ENCODE data around the gene PLEKHG4. TPM values are rescaled to one million over a fixed set of nuclear protein-coding genes. Genes with fewer than 3 reads are reported as not detected.

The PLEKHG4 gene, protein sequence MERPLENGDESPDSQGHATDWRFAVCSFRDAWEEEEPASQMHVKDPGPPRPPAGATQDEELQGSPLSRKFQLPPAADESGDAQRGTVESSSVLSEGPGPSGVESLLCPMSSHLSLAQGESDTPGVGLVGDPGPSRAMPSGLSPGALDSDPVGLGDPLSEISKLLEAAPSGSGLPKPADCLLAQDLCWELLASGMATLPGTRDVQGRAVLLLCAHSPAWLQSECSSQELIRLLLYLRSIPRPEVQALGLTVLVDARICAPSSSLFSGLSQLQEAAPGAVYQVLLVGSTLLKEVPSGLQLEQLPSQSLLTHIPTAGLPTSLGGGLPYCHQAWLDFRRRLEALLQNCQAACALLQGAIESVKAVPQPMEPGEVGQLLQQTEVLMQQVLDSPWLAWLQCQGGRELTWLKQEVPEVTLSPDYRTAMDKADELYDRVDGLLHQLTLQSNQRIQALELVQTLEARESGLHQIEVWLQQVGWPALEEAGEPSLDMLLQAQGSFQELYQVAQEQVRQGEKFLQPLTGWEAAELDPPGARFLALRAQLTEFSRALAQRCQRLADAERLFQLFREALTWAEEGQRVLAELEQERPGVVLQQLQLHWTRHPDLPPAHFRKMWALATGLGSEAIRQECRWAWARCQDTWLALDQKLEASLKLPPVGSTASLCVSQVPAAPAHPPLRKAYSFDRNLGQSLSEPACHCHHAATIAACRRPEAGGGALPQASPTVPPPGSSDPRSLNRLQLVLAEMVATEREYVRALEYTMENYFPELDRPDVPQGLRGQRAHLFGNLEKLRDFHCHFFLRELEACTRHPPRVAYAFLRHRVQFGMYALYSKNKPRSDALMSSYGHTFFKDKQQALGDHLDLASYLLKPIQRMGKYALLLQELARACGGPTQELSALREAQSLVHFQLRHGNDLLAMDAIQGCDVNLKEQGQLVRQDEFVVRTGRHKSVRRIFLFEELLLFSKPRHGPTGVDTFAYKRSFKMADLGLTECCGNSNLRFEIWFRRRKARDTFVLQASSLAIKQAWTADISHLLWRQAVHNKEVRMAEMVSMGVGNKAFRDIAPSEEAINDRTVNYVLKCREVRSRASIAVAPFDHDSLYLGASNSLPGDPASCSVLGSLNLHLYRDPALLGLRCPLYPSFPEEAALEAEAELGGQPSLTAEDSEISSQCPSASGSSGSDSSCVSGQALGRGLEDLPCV
- polyA plus RNA-seq (0.28 and 1.3 TPM in 2 replicates), polyA minus RNA-seq (not detected in 2 replicates)

GRCh38 chr16:67279296-67280089 is at the start of gene PLEKHG4:
Gene PLEKHG4 (plus strand): TSS chr16:67279532. CDS start chr16:67280045, 513 bp downstream.
- no peaks in the 10 kb centered on the region for H4K20me1 ChIP-seq (ENCODE audit: insufficient read depth)
- TF ChIP-seq RAD21 (conservative IDR thresholded peaks at IDR 0.05) (no peak), EZH2 (IDR thresholded peaks at IDR 0.05; ENCODE audit: borderline replicate concordance, insufficient read depth, low read length, poor library complexity, severe bottlenecking) (no peak), EP300 (conservative IDR thresholded peaks at IDR 0.05; ENCODE audit: poor library complexity, severe bottlenecking) (no peak), REST (IDR thresholded peaks at IDR 0.05; ENCODE audit: borderline replicate concordance) (no peak), MXI1 (conservative IDR thresholded peaks at IDR 0.05; ENCODE audit: poor library complexity, severe bottlenecking) (no peak), TAF1 (IDR thresholded peaks at IDR 0.05; ENCODE audit: low read depth) (no peak), CTCF (IDR thresholded peaks at IDR 0.05; ENCODE audit: poor library complexity, severe bottlenecking) (no peak), SMC3 (conservative IDR thresholded peaks at IDR 0.05; ENCODE audit: poor library complexity) (no peak), POLR2AphosphoS5 (IDR thresholded peaks at IDR 0.05) (no peak)
- no peaks in the 10 kb centered on the region for H3K9me3 ChIP-seq (ENCODE audit: low read length)
- H3K4me3 ChIP-seq (ENCODE audit: low read length) = no peak within 1 kb of the TSS
- H3F3A ChIP-seq (ENCODE audit: insufficient read depth, low read length, poor library complexity, severe bottlenecking) = no peaks in the 10 kb centered on the region
- no peak within 1 kb of the TSS for H3K27ac ChIP-seq (ENCODE audit: low read length)
- no peaks in the 10 kb centered on the region for H3K9me2 ChIP-seq (ENCODE audit: insufficient read depth, low read length)
- H3K79me2 ChIP-seq (replicated peaks; ENCODE audit: insufficient read depth, low read length) = no peaks in the 10 kb centered on the region
- no peak within 1 kb of the TSS for H2AFZ ChIP-seq (ENCODE audit: low read depth, low read length)
- H3K9ac ChIP-seq (ENCODE audit: low read length) = no peak within 1 kb of the TSS
- H3K27me3 ChIP-seq (ENCODE audit: insufficient read depth, low read depth, low read length) = peaks cover 6% of the 10 kb centered on the region
- H3K4me2 ChIP-seq (ENCODE audit: low read length) = no peak within 1 kb of the TSS
- H3K36me3 ChIP-seq (ENCODE audit: insufficient read depth, low read length) = no peaks in the 10 kb centered on the region
